ENCODE measurements around the gene RALA.
A peak's percentile ranks its signal among the peaks of the same experiment; 100 is the strongest.
"Not testable (repeated sequence)": the region's sequence is repeated elsewhere in the genome, so short reads cannot be mapped to it uniquely, and the experiment has no call there.

The RALA gene

GRCh38 chr7:39647816-39648215 is 24.4 kb downstream of the RALA start:
- Mint-ChIP-seq H3K27me3 (no peaks in the 10 kb centered on the region), H3K27ac (peak overlapping the region; percentile 12)

GRCh38 chr7:39650676-39651075 is 27.3 kb downstream of the RALA start:
- Mint-ChIP-seq H3K36me3 (peaks cover 24% of the 10 kb centered on the region), H3K9me3 (ENCODE audit: low read depth) (no peaks in the 10 kb centered on the region), H3K4me3 (no peak overlapping the region), H3K27me3 (no peaks in the 10 kb centered on the region), H3K4me1 (ENCODE audit: low read depth) (peaks cover 52% of the 10 kb centered on the region), H3K27ac (no peak overlapping the region)

More at GRCh38 chr7:39647816-39648215, 24.4 kb downstream of the RALA start:
- Mint-ChIP-seq H3K4me3 (no peak overlapping the region), H3K36me3 (peaks cover 20% of the 10 kb centered on the region), H3K4me1 (ENCODE audit: low read depth) (peaks cover 74% of the 10 kb centered on the region), H3K9me3 (ENCODE audit: low read depth) (no peaks in the 10 kb centered on the region)

GRCh38 chr7:39651265-39651664 is 27.9 kb downstream of the RALA start:
- H3K36me3 Mint-ChIP-seq = peaks cover 23% of the 10 kb centered on the region
- no peak overlapping the region for H3K4me3 Mint-ChIP-seq
- no peak overlapping the region for H3K27ac Mint-ChIP-seq
- no peaks in the 10 kb centered on the region for H3K9me3 Mint-ChIP-seq (ENCODE audit: low read depth)
- H3K4me1 Mint-ChIP-seq (ENCODE audit: low read depth) = peaks cover 53% of the 10 kb centered on the region
- H3K27me3 Mint-ChIP-seq = no peaks in the 10 kb centered on the region

GRCh38 chr7:39656415-39656814 is 33.0 kb downstream of the RALA start:
- H3K27ac Mint-ChIP-seq = no peak overlapping the region
- peaks cover 36% of the 10 kb centered on the region for H3K4me1 Mint-ChIP-seq (ENCODE audit: low read depth)
- no peaks in the 10 kb centered on the region for H3K27me3 Mint-ChIP-seq
- no peak overlapping the region for H3K4me3 Mint-ChIP-seq
- H3K9me3 Mint-ChIP-seq (ENCODE audit: low read depth) = peaks cover 4% of the 10 kb centered on the region
- peaks cover 16% of the 10 kb centered on the region for H3K36me3 Mint-ChIP-seq

- H3K36me3 Mint-ChIP-seq = peaks cover 31% of the 10 kb centered on the region
- peaks cover 42% of the 10 kb centered on the region for H3K4me1 Mint-ChIP-seq (ENCODE audit: low read depth)
These were observed 36.1 kb downstream of the RALA start for GRCh38 chr7:39659356-39660013.

GRCh38 chr7:39661960-39662359 is 38.6 kb downstream of the RALA start:
- peaks cover 33% of the 10 kb centered on the region for H3K36me3 Mint-ChIP-seq
- H3K27me3 Mint-ChIP-seq = no peaks in the 10 kb centered on the region
- peaks cover 45% of the 10 kb centered on the region for H3K4me1 Mint-ChIP-seq (ENCODE audit: low read depth)
- H3K4me3 Mint-ChIP-seq = no peak overlapping the region
- H3K27ac Mint-ChIP-seq = peak overlapping the region; percentile 22
- peaks cover 19% of the 10 kb centered on the region for H3K9me3 Mint-ChIP-seq (ENCODE audit: low read depth)

More at GRCh38 chr7:39659356-39660013, 36.1 kb downstream of the RALA start:
- H3K4me3 Mint-ChIP-seq = no peak overlapping the region
- H3K27ac Mint-ChIP-seq = no peak overlapping the region
- peaks cover 19% of the 10 kb centered on the region for H3K9me3 Mint-ChIP-seq (ENCODE audit: low read depth)
- H3K27me3 Mint-ChIP-seq = no peaks in the 10 kb centered on the region

GRCh38 chr7:39663263-39663662 is 39.9 kb downstream of the RALA start:
- H3K4me1 Mint-ChIP-seq (ENCODE audit: low read depth) = peaks cover 49% of the 10 kb centered on the region
- peaks cover 35% of the 10 kb centered on the region for H3K36me3 Mint-ChIP-seq
- H3K27me3 Mint-ChIP-seq = no peaks in the 10 kb centered on the region

GRCh38 chr7:39664057-39664456 is 40.7 kb downstream of the RALA start:
- Mint-ChIP-seq H3K4me3 (no peak overlapping the region), H3K9me3 (ENCODE audit: low read depth) (peaks cover 19% of the 10 kb centered on the region), H3K4me1 (ENCODE audit: low read depth) (peaks cover 51% of the 10 kb centered on the region), H3K36me3 (peaks cover 35% of the 10 kb centered on the region), H3K27ac (no peak overlapping the region), H3K27me3 (no peaks in the 10 kb centered on the region)

More at GRCh38 chr7:39663263-39663662, 39.9 kb downstream of the RALA start:
- no peak overlapping the region for H3K27ac Mint-ChIP-seq
- no peak overlapping the region for H3K4me3 Mint-ChIP-seq
- peaks cover 19% of the 10 kb centered on the region for H3K9me3 Mint-ChIP-seq (ENCODE audit: low read depth)

- no peak overlapping the region for H3K4me3 Mint-ChIP-seq
- no peaks in the 10 kb centered on the region for H3K27me3 Mint-ChIP-seq
- no peak overlapping the region for H3K27ac Mint-ChIP-seq
- H3K36me3 Mint-ChIP-seq = peaks cover 38% of the 10 kb centered on the region
- peaks cover 53% of the 10 kb centered on the region for H3K4me1 Mint-ChIP-seq (ENCODE audit: low read depth)
- H3K9me3 Mint-ChIP-seq (ENCODE audit: low read depth) = peaks cover 19% of the 10 kb centered on the region
These were observed 41.2 kb downstream of the RALA start for GRCh38 chr7:39664585-39664984.

GRCh38 chr7:39666562-39666961 is 43.2 kb downstream of the RALA start:
- H3K4me3 Mint-ChIP-seq = no peak overlapping the region
- H3K27ac Mint-ChIP-seq = peak overlapping the region; percentile 7
- no peaks in the 10 kb centered on the region for H3K27me3 Mint-ChIP-seq
- peaks cover 30% of the 10 kb centered on the region for H3K36me3 Mint-ChIP-seq
- H3K4me1 Mint-ChIP-seq (ENCODE audit: low read depth) = peaks cover 58% of the 10 kb centered on the region
- H3K9me3 Mint-ChIP-seq (ENCODE audit: low read depth) = peaks cover 15% of the 10 kb centered on the region

GRCh38 chr7:39667341-39667923 is 44.1 kb downstream of the RALA start:
- Mint-ChIP-seq H3K27me3 (no peaks in the 10 kb centered on the region), H3K4me1 (ENCODE audit: low read depth) (peaks cover 61% of the 10 kb centered on the region), H3K36me3 (peaks cover 25% of the 10 kb centered on the region), H3K4me3 (no peak overlapping the region), H3K27ac (no peak overlapping the region), H3K9me3 (ENCODE audit: low read depth) (peaks cover 13% of the 10 kb centered on the region)

- not testable (repeated sequence) for H3K4me3 Mint-ChIP-seq; H3K27ac Mint-ChIP-seq; H3K27me3 Mint-ChIP-seq; H3K9me3 Mint-ChIP-seq (ENCODE audit: low read depth)
- Mint-ChIP-seq H3K4me1 (ENCODE audit: low read depth) (peaks cover 60% of the 10 kb centered on the region), H3K36me3 (peaks cover 17% of the 10 kb centered on the region)
These were observed 44.9 kb downstream of the RALA start for GRCh38 chr7:39668280-39668679.

GRCh38 chr7:39670052-39670451 is 46.7 kb downstream of the RALA start:
- Mint-ChIP-seq H3K4me1 (ENCODE audit: low read depth) (peaks cover 49% of the 10 kb centered on the region), H3K27me3 (no peaks in the 10 kb centered on the region), H3K4me3 (no peak overlapping the region), H3K36me3 (peaks cover 8% of the 10 kb centered on the region), H3K27ac (no peak overlapping the region), H3K9me3 (ENCODE audit: low read depth) (no peaks in the 10 kb centered on the region)

GRCh38 chr7:39670934-39671333 is 47.6 kb downstream of the RALA start:
- peaks cover 10% of the 10 kb centered on the region for H3K36me3 Mint-ChIP-seq
- H3K4me1 Mint-ChIP-seq (ENCODE audit: low read depth) = peaks cover 47% of the 10 kb centered on the region

GRCh38 chr7:39672176-39672575 is 48.8 kb downstream of the RALA start:
- Mint-ChIP-seq H3K4me1 (ENCODE audit: low read depth) (peaks cover 39% of the 10 kb centered on the region), H3K27me3 (no peaks in the 10 kb centered on the region), H3K9me3 (ENCODE audit: low read depth) (peaks cover 3% of the 10 kb centered on the region), H3K36me3 (peaks cover 15% of the 10 kb centered on the region), H3K27ac (no peak overlapping the region), H3K4me3 (no peak overlapping the region)

More at GRCh38 chr7:39670934-39671333, 47.6 kb downstream of the RALA start:
- Mint-ChIP-seq H3K27ac (peak overlapping the region; percentile 71), H3K4me3 (no peak overlapping the region), H3K27me3 (no peaks in the 10 kb centered on the region), H3K9me3 (ENCODE audit: low read depth) (no peaks in the 10 kb centered on the region)

- Mint-ChIP-seq H3K9me3 (ENCODE audit: low read depth) (peaks cover 3% of the 10 kb centered on the region), H3K36me3 (peaks cover 14% of the 10 kb centered on the region), H3K4me1 (ENCODE audit: low read depth) (peaks cover 32% of the 10 kb centered on the region), H3K27me3 (no peaks in the 10 kb centered on the region), H3K27ac (no peak overlapping the region), H3K4me3 (no peak overlapping the region)
These were observed 50.5 kb downstream of the RALA start for GRCh38 chr7:39673868-39674267.
